SK-N-SH (cell line): ENCODE results near the gene FBXW8. TPM values are rescaled to one million over a fixed set of nuclear protein-coding genes. Genes with fewer than 3 reads are reported as not detected.

Experiments
- CTCF ChIA-PET: fragments of 300-600, 350-600 bp; formaldehyde crosslinking; extraction: SDS; loops from one replicate; lab custom pipeline; 2021; lab: Yijun Ruan, JAX
- POLR2A ChIA-PET: fragments of 350-600 bp; sonication (Branson Sonifier 250); formaldehyde crosslinking; extraction: SDS; loops from one replicate; lab custom pipeline; 2020; ENCODE audit warnings: antibody characterized with exemption, inconsistent platforms; lab: Yijun Ruan, JAX
- DNase-seq: peaks from one replicate; pipeline ENCODE4 v3.0.0; 2012
- H2AFZ ChIP-seq: fragments of 200-600 bp; sonication (generic); 2 replicates; pipeline ENCODE4 v1.8.1; 2016; ENCODE audit warnings: antibody characterized with exemption, mild to moderate bottlenecking, low read depth
- H3F3A ChIP-seq: fragments of 200-600 bp; sonication (generic); replicated peaks from 2 replicates; pipeline ENCODE3; 2016; ENCODE audit warnings: antibody characterized with exemption, mild to moderate bottlenecking; ENCODE audit not compliant: insufficient read depth
- H3K27ac ChIP-seq, 2 experiments: fragments of 200-500 bp in 1 of 2; fragments of 200-600 bp in 1 of 2; sonication (Bioruptor generic) in 1 of 2; sonication (generic), shearing (Covaris generic) in 1 of 2; 2 replicates each; pipeline versions ENCODE4 v1.5.1 to v1.6.1; 2014 to 2016; ENCODE audit warnings: low read depth in 2 of 2, inconsistent platforms in 1 of 2, low read length in 1 of 2, mild to moderate bottlenecking in 1 of 2, mixed read lengths in 1 of 2
- H3K27me3 ChIP-seq: fragments of 200-600 bp; sonication (generic), shearing (Covaris generic); 2 replicates; pipeline ENCODE4 v1.6.1; 2016; ENCODE audit warnings: mixed run types; ENCODE audit not compliant: insufficient read depth
- H3K36me3 ChIP-seq, 2 experiments: fragments of 200-500 bp in 1 of 2; fragments of 200-600 bp in 1 of 2; sonication (Bioruptor generic) in 1 of 2; sonication (generic) in 1 of 2; replicated peaks in 1 of 2; 2 replicates each; pipeline versions ENCODE3 to v1.5.1; 2014 to 2016; ENCODE audit warnings: low read length in 1 of 2, mild to moderate bottlenecking in 1 of 2; ENCODE audit not compliant: insufficient read depth in 2 of 2, control insufficient read depth in 1 of 2
- H3K4me1 ChIP-seq, 2 experiments: fragments of 200-500 bp in 1 of 2; fragments of 200-600 bp in 1 of 2; sonication (Bioruptor generic) in 1 of 2; sonication (generic), shearing (Covaris generic) in 1 of 2; 2 replicates each; pipeline versions ENCODE4 v1.5.1 to v1.6.1; 2014 to 2016; ENCODE audit warnings: low read depth in 1 of 2, low read length in 1 of 2, mixed run types in 1 of 2; ENCODE audit not compliant: insufficient read depth in 2 of 2, control insufficient read depth in 1 of 2
- H3K4me2 ChIP-seq: fragments of 200-600 bp; sonication (generic), shearing (Covaris generic); 2 replicates; pipeline ENCODE4 v1.6.1; 2017; ENCODE audit warnings: mixed run types
- H3K4me3 ChIP-seq, 2 experiments: fragments of 200-500 bp in 1 of 2; fragments of 200-600 bp in 1 of 2; sonication (Bioruptor generic) in 1 of 2; sonication (generic), shearing (Covaris generic) in 1 of 2; 2 replicates each; pipeline versions ENCODE4 v1.5.1 to v1.8.1; 2014 to 2016; ENCODE audit warnings: low read depth in 2 of 2, inconsistent platforms in 1 of 2, low read length in 1 of 2, mild to moderate bottlenecking in 1 of 2, mixed read lengths in 1 of 2, moderate library complexity in 1 of 2
- H3K79me2 ChIP-seq: fragments of 200-600 bp; sonication (generic); 2 replicates; pipeline ENCODE4 v1.8.1; 2017; ENCODE audit warnings: mild to moderate bottlenecking; ENCODE audit not compliant: insufficient read depth
- H3K9ac ChIP-seq: fragments of 200-600 bp; sonication (generic); 2 replicates; pipeline ENCODE4 v1.6.1; 2017; ENCODE audit warnings: mixed run types
- H3K9me2 ChIP-seq: fragments of 200-600 bp; sonication (generic); 2 replicates; pipeline ENCODE4 v1.6.1; 2017; ENCODE audit warnings: mixed run types
- H3K9me3 ChIP-seq: fragments of 200-600 bp; sonication (generic); 2 replicates; pipeline ENCODE4 v1.6.1; 2017; ENCODE audit warnings: mixed run types, mild to moderate bottlenecking, moderate library complexity
- H4K20me1 ChIP-seq: fragments of 200-600 bp; sonication (generic); 2 replicates; pipeline ENCODE4 v1.6.1; 2017; ENCODE audit warnings: mild to moderate bottlenecking, mixed run types; ENCODE audit not compliant: insufficient read depth
- FOSL2 ChIP-seq: IDR thresholded peaks from 2 replicates; pipeline ENCODE4 v1.4.0; 2012; ENCODE audit warnings: low read depth, mild to moderate bottlenecking, moderate library complexity, borderline replicate concordance
- FOXJ3 ChIP-seq: sonication (generic); formaldehyde crosslinking; IDR thresholded peaks from 2 replicates; pipeline ENCODE4 v1.5.1; 2020; ENCODE audit warnings: mild to moderate bottlenecking, missing genetic modification reagents
- FOXM1 ChIP-seq: IDR thresholded peaks from 2 replicates; pipeline ENCODE4 v1.4.0; 2012; ENCODE audit warnings: low read depth, mild to moderate bottlenecking
- JUND ChIP-seq: IDR thresholded peaks from 2 replicates; pipeline ENCODE4 v1.4.0; 2012
- MEF2A ChIP-seq: IDR thresholded peaks from 2 replicates; pipeline ENCODE4 v1.4.0; 2012; ENCODE audit warnings: low read depth, borderline replicate concordance
- NRF1 ChIP-seq: IDR thresholded peaks from 2 replicates; pipeline ENCODE4 v1.6.1; 2012; ENCODE audit warnings: low read depth, mild to moderate bottlenecking, low read length
- RFX5 ChIP-seq: IDR thresholded peaks from 2 replicates; pipeline ENCODE4 v1.6.1; 2012; ENCODE audit warnings: mild to moderate bottlenecking, improper control_type of control experiment, low read length
- RXRA ChIP-seq: IDR thresholded peaks from 2 replicates; pipeline ENCODE4 v1.4.0; 2012; ENCODE audit warnings: low read depth, mild to moderate bottlenecking, borderline replicate concordance
- SIN3A ChIP-seq: IDR thresholded peaks from 2 replicates; pipeline ENCODE4 v1.6.1; 2012; ENCODE audit warnings: low read depth, mild to moderate bottlenecking, low read length, moderate library complexity, borderline replicate concordance
- USF2 ChIP-seq: fragments of 150-350 bp; IDR thresholded peaks from 2 replicates; pipeline ENCODE4 v1.6.1; 2017; ENCODE audit warnings: antibody characterized with exemption, low read length, low read depth, borderline replicate concordance
- YY1 ChIP-seq: IDR thresholded peaks from 2 replicates; pipeline ENCODE4 v1.4.0; 2012; ENCODE audit warnings: low read depth, mild to moderate bottlenecking
- WGBS: methylation state at CpG from one replicate; pipeline ENCODE4 v1.1.6; 2017; ENCODE audit warnings: low lambda C conversion rate; 5-methylcytosine and 5-hydroxymethylcytosine counted together
- polyA plus RNA-seq, 3 experiments: library from polyadenylated mRNA; depleted of rRNA; stranded (reverse); fragments of >200 nt; gene quantifications; 2 replicates each; pipeline ENCODE4 v1.2.3, GENCODE V29; 2012
- TF ChIP-seq, protein P1 (sequence below): IDR thresholded peaks from 2 replicates; pipeline ENCODE4 v1.4.0; 2012; ENCODE audit warnings: low read depth, borderline replicate concordance

FBXW8 gene
- polyA plus RNA-seq, 1 of the 3 experiments (the other 2 are of a cell fraction): 15.6 TPM

DNA sequence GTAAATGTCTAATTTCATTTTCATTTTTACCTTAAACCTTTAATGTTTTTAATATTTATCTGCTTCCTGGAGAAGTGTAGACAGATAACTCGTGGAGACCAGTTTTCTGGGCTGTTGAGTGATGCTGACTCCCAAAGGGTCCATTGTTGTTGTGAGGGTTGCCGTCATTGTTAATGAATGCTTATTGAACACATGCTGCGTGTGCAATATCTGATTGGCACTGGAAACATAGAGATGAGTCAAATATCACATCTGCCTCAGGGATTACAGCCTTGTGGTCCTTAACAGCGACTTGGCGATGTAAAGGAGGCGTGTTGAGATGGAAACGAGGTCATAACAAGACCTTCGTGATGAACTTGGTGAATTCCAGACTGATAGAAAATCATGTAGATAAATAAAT, 85.9 kb downstream of the FBXW8 start:
- peaks cover 29% of the 10 kb centered on the region; the same call in 1 of the 2 replicates for H3K79me2 ChIP-seq
- no peak overlapping the region for H2AFZ ChIP-seq
- no peak overlapping the region for H3K4me3 ChIP-seq
- H3K9me3 ChIP-seq: 0 out of 2 replicates have a peak, but pooled peaks cover 3% of the 10 kb centered on the region
- no peaks in the 10 kb centered on the region; the same call in 1 of the 2 replicates for H4K20me1 ChIP-seq
- H3K27ac ChIP-seq: no peak overlapping the region
- H3K36me3 ChIP-seq: peaks cover 24 to 45% of the 10 kb centered on the region in 2 experiments
- no peaks in the 10 kb centered on the region for H3K27me3 ChIP-seq
- no peaks in the 10 kb centered on the region for H3K9me2 ChIP-seq
- WGBS: 82% methylated on average over 8 of the region's 8 CpGs
- H3K4me1 ChIP-seq: peaks cover 0 to 14% of the 10 kb centered on the region in 2 experiments; a peak in 2 of 4 replicates
- H3K4me2 ChIP-seq: no peak overlapping the region
- peak; percentile 38 for DNase-seq
- H3F3A ChIP-seq: no peaks in the 10 kb centered on the region
- TF ChIP-seq FOXJ3 (peak; percentile 31; the same call in 1 of the 2 replicates), YY1 (no peak)
- ChIA-PET CTCF (interaction anchor here (1.7 kb wide), 1 partner anchor 14 kb away, joined by 5 read pairs; no protein-coding TSS in a partner anchor), POLR2A (no interaction called here)
- no peak overlapping the region for H3K9ac ChIP-seq

DNA sequence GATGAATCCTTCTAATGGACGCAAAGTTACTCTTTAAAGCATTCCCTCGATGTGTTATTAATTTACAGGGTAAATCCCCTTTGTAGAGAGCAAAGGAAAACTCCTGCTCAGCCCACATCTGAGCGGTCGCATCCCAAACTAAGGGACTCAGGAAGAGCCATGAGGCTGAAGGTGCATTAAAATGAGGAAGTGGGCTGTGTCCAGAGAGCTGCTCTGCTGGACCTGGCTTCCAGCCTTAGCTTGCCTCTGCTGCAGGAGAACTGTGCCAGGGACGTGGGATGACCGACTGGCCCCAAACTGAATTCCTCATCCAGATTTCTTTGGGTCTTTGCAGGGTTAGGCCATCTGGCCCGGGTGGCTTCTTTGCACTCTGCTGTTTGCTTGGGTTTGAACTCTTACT, 88.3 kb downstream of the FBXW8 start:
- Histone ChIP-seq H4K20me1 (no peaks in the 10 kb centered on the region; the same call in 1 of the 2 replicates), H3K79me2 (peaks cover 21% of the 10 kb centered on the region; the same call in 1 of the 2 replicates), H2AFZ (no peak overlapping the region), H3K4me1 (peaks cover 0 to 23% of the 10 kb centered on the region in 2 experiments; a peak in 2 of 4 replicates), H3K27me3 (no peaks in the 10 kb centered on the region), H3K9ac (no peak overlapping the region), H3K27ac (no peak overlapping the region), H3K36me3 (peaks cover 15 to 64% of the 10 kb centered on the region in 2 experiments), H3F3A (no peaks in the 10 kb centered on the region), H3K4me2 (no peak overlapping the region), H3K9me3 (0 out of 2 replicates have a peak, but pooled peaks cover 2% of the 10 kb centered on the region), H3K9me2 (no peaks in the 10 kb centered on the region), H3K4me3 (no peak overlapping the region)
- no peak for DNase-seq
- WGBS: 95% methylated on average over 7 of the region's 7 CpGs
- CTCF ChIA-PET: interaction anchor here (0.6 to 1.3 kb wide), 3 partner anchors 27 to 135 kb away, joined by 3 to 4 read pairs (median 4); no protein-coding TSS in a partner anchor
- TF ChIP-seq RXRA (no peak), JUND (no peak), RFX5 (no peak), NRF1 (no peak), FOXJ3 (no peak), FOSL2 (no peak), MEF2A (no peak), FOXM1 (no peak), SIN3A (no peak), USF2 (no peak)
- TF ChIP-seq, protein P1, sequence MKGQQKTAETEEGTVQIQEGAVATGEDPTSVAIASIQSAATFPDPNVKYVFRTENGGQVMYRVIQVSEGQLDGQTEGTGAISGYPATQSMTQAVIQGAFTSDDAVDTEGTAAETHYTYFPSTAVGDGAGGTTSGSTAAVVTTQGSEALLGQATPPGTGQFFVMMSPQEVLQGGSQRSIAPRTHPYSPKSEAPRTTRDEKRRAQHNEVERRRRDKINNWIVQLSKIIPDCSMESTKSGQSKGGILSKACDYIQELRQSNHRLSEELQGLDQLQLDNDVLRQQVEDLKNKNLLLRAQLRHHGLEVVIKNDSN: no peak
- POLR2A ChIA-PET: no interaction called here
